T-cell (primary cell): ENCODE data around the gene ZNF419. TPM values are rescaled to one million over a fixed set of nuclear protein-coding genes. Genes with fewer than 3 reads are reported as not detected.
A peak's percentile ranks its signal among the peaks of the same experiment; 100 is the strongest.
"Not testable (repeated sequence)": the region's sequence is repeated elsewhere in the genome, so short reads cannot be mapped to it uniquely, and the experiment has no call there.

Experiments
- ATAC-seq, 4 experiments: fragments of 200-7000 bp in 3 of 4; fragments of 150-1000 bp in 1 of 4; cut with Tn5 transposase; replicated peaks in 1 of 4; 1 replicate in 3 of 4; 2 replicates in 1 of 4; pipeline ENCODE4 v1.10.0; 2021; ENCODE audit warnings: moderate library complexity in 3 of 4, mild to moderate bottlenecking in 2 of 4, moderate number of reproducible peaks in 1 of 4
- CTCF ChIA-PET, 2 donors: fragments of 300-600 bp; sonication (Branson Sonifier 250); formaldehyde crosslinking; loops; one replicate each; lab custom pipeline; 2022; ENCODE audit warnings: antibody characterized with exemption in 2 of 2; lab: Charles Lee
- POLR2A ChIA-PET, 2 donors: fragments of 300-600 bp; sonication (Branson Sonifier 250); formaldehyde crosslinking; loops; one replicate each; lab custom pipeline; 2022; ENCODE audit warnings: antibody characterized with exemption in 2 of 2; lab: Charles Lee
- DNase-seq, 35 experiments: peaks; one replicate each; pipeline versions ENCODE4 v3.0.0 to v3.0.0-alpha.2; 2013 to 2023
- H3K27ac ChIP-seq: one replicate; pipeline ENCODE4 v1.5.1; 2013; ENCODE audit warnings: low read length
- H3K27me3 ChIP-seq, 2 experiments: replicated peaks in 1 of 2; 1 replicate in 1 of 2; 2 replicates in 1 of 2; pipeline versions ENCODE4 v1.6.1 to v1.7.0; 2013; ENCODE audit warnings: low read length in 1 of 2, mixed read lengths in 1 of 2; ENCODE audit not compliant: control insufficient read depth in 2 of 2, insufficient read depth in 2 of 2; ENCODE audit errors: extremely low read depth in 1 of 2
- H3K36me3 ChIP-seq, 2 donors: 1 replicate in 1 of 2; 2 replicates in 1 of 2; pipeline versions ENCODE4 v1.6.1 to v1.7.0; 2013; ENCODE audit warnings: low read length in 1 of 2; ENCODE audit not compliant: control insufficient read depth in 2 of 2, insufficient read depth in 1 of 2; ENCODE audit errors: extremely low read depth in 1 of 2
- H3K4me1 ChIP-seq, 2 experiments: 1 replicate in 1 of 2; 2 replicates in 1 of 2; pipeline versions ENCODE4 v1.6.1 to v1.7.0; 2013; ENCODE audit warnings: low read length in 2 of 2, mixed read lengths in 1 of 2; ENCODE audit not compliant: insufficient read depth in 2 of 2, control insufficient read depth in 1 of 2; ENCODE audit errors: extremely low read depth in 1 of 2
- H3K4me3 ChIP-seq, 2 donors: 1 replicate in 1 of 2; 2 replicates in 1 of 2; pipeline versions ENCODE4 v1.5.1 to v1.7.0; 2013; ENCODE audit warnings: mild to moderate bottlenecking in 2 of 2, low read length in 1 of 2, moderate library complexity in 1 of 2; ENCODE audit not compliant: control insufficient read depth in 1 of 2; ENCODE audit errors: extremely low read depth in 1 of 2
- H3K9me3 ChIP-seq: 2 replicates; pipeline ENCODE4 v1.7.0; 2013
- H3K27ac Mint-ChIP-seq, 2 donors: one replicate each; pipeline ENCODE4 v1.8.0; 2020 to 2021; ENCODE audit warnings: mild to moderate bottlenecking in 2 of 2, mixed read lengths in 2 of 2
- H3K27me3 Mint-ChIP-seq, 2 donors: one replicate each; pipeline ENCODE4 v1.8.0; 2021 to 2022; ENCODE audit warnings: mixed read lengths in 2 of 2
- H3K36me3 Mint-ChIP-seq: one replicate; pipeline ENCODE4 v1.8.0; 2021; ENCODE audit warnings: mixed read lengths
- H3K4me1 Mint-ChIP-seq, 3 donors: one replicate each; pipeline ENCODE4 v1.8.0; 2020 to 2022; ENCODE audit warnings: mixed read lengths in 3 of 3, mild to moderate bottlenecking in 1 of 3
- H3K4me3 Mint-ChIP-seq, 3 donors: one replicate each; pipeline ENCODE4 v1.8.0; 2020 to 2022; ENCODE audit warnings: mild to moderate bottlenecking in 3 of 3, mixed read lengths in 3 of 3, moderate library complexity in 3 of 3
- H3K9me3 Mint-ChIP-seq, 3 donors: one replicate each; pipeline ENCODE4 v1.8.0; 2020 to 2022; ENCODE audit warnings: mixed read lengths in 3 of 3
- WGBS: methylation state at CpG from one replicate; pipeline ENCODE4 v1.1.5; 2013; ENCODE audit warnings: missing lambda C conversion rate; ENCODE audit not compliant: insufficient coverage; 5-methylcytosine and 5-hydroxymethylcytosine counted together
- total RNA-seq, 35 experiments: library from RNA in 6 of 35; stranded (reverse) in 6 of 35; fragments of 120-200 nt in 1 of 35; gene quantifications; one replicate each; pipeline versions ENCODE4 v1.2.1 to v1.2.4 and lab custom pipeline; 2013 to 2026

ZNF419 gene
- total RNA-seq, 5 donors from 2014 or later (not counting 1 experiment from before 2014, with no cell fraction given) = 6.3 to 24.5 (median 21.5) TPM

DNA sequence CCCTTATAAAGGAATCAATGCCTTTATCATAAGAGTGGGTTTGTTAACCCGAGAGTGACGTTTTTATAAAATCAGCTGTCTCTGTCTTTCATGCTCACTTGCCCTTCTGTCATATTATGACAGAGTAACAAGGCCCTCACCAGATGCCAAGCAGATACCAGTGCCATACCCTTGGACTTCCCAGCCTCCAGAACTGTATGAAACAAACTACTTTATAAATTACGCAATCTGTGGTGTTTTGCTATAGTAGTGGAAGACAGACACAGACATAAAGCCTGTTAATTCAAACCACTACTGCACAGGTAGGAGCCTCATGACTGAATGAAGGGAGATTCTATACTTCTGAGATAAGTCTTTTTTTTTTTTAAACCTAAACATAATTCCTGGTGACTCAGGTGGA lies 35.2 kb upstream of the ZNF419 start:
- WGBS = no CpG with 5 or more reads among the region's 3 CpGs
- no peaks in the 10 kb centered on the region for H3K4me1 Mint-ChIP-seq
- Histone ChIP-seq H3K4me1 (no peaks in the 10 kb centered on the region), H3K36me3 (peaks cover 0 to 3% of the 10 kb centered on the region in 2 donors), H3K4me3 (no peak overlapping the region), H3K27me3 (no peaks in the 10 kb centered on the region), H3K9me3 (peaks cover 7% of the 10 kb centered on the region), H3K27ac (no peak overlapping the region)
- CTCF ChIA-PET = no interaction called here
- H3K27me3 Mint-ChIP-seq = no peaks in the 10 kb centered on the region
- ATAC-seq (no peak), DNase-seq (no peak)
- no peak overlapping the region for H3K27ac Mint-ChIP-seq
- POLR2A ChIA-PET = no interaction called here
- H3K4me3 Mint-ChIP-seq = no peak overlapping the region
- peaks cover 9 to 48% (median 40%) of the 10 kb centered on the region in 3 donors for H3K9me3 Mint-ChIP-seq
- peaks cover 31% of the 10 kb centered on the region for H3K36me3 Mint-ChIP-seq

- Histone ChIP-seq H3K27ac (no peak overlapping the region), H3K27me3 (no peaks in the 10 kb centered on the region), H3K9me3 (peaks cover 12% of the 10 kb centered on the region), H3K4me1 (no peaks in the 10 kb centered on the region), H3K4me3 (no peak overlapping the region), H3K36me3 (no peaks in the 10 kb centered on the region)
- ChIA-PET POLR2A (no interaction called here), CTCF (interaction anchor here (0.6 to 0.7 kb wide), 3 partner anchors 56 to 822 kb away, joined by 3 to 7 read pairs (median 5); no protein-coding TSS in a partner anchor)
- no peak overlapping the region for H3K27ac Mint-ChIP-seq
- peak in 5 of 35 experiments; percentile 3 to 54 (median 11) for DNase-seq
- no peak overlapping the region for H3K4me3 Mint-ChIP-seq
- ATAC-seq = peak in 2 of 4 experiments; percentile 42 to 52
- 95% methylated on average over 2 of the region's 5 CpGs for WGBS
- no peaks in the 10 kb centered on the region for H3K4me1 Mint-ChIP-seq
- H3K9me3 Mint-ChIP-seq = peaks cover 29 to 66% (median 45%) of the 10 kb centered on the region in 3 donors
- no peaks in the 10 kb centered on the region for H3K27me3 Mint-ChIP-seq
- peaks cover 38% of the 10 kb centered on the region for H3K36me3 Mint-ChIP-seq
Measured at GRCh38 chr19:57465680-57466381, 21.7 kb upstream of the ZNF419 start.

GRCh38 chr19:57466489-57466888 lies 21.1 kb upstream of the ZNF419 start:
- no peak overlapping the region for H3K27ac Mint-ChIP-seq

DNA sequence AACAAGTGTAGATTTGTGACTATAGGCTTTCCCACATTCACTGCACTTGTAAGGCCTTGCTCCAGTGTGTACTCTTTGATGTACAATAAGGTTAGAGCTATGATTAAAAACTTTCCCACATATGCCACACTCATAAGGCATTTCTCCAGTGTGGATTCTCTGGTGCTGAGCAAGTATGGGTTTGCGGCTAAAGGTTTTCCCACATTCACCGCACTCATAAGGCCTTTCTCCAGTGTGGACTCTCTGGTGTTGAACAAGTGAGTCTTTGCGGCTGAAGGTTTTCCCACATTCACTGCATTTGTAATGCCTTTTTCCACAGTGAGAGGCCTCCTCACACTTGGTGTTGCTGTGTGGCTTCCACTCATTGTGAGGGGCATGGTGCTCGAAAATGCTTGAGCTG lies 13.9 kb upstream of the ZNF419 start:
- Histone ChIP-seq H3K36me3 (peaks cover 10 to 16% of the 10 kb centered on the region in 2 donors), H3K4me3 (no peak overlapping the region), H3K4me1 (peaks cover 5 to 18% of the 10 kb centered on the region in 2 experiments), H3K9me3 (peaks cover 28% of the 10 kb centered on the region), H3K27me3 (peaks cover 0 to 4% of the 10 kb centered on the region in 2 experiments), H3K27ac (no peak overlapping the region)
- H3K27me3 Mint-ChIP-seq = no peaks in the 10 kb centered on the region
- peaks cover 19 to 22% (median 20%) of the 10 kb centered on the region in 3 donors for H3K4me1 Mint-ChIP-seq
- ChIA-PET CTCF (interaction anchor here (0.6 kb wide), 2 partner anchors 15 to 39 kb away, joined by 3 to 13 read pairs; no protein-coding TSS in a partner anchor), POLR2A (no interaction called here)
- 100% methylated on average over 3 of the region's 4 CpGs for WGBS
- peaks cover 79% of the 10 kb centered on the region for H3K36me3 Mint-ChIP-seq
- H3K9me3 Mint-ChIP-seq = peaks cover 22 to 76% (median 65%) of the 10 kb centered on the region in 3 donors
- H3K4me3 Mint-ChIP-seq = no peak overlapping the region
- H3K27ac Mint-ChIP-seq = no peak overlapping the region
- DNase-seq (no peak), ATAC-seq (no peak)

More at GRCh38 chr19:57466489-57466888, 21.1 kb upstream of the ZNF419 start:
- Mint-ChIP-seq H3K27me3 (no peaks in the 10 kb centered on the region), H3K36me3 (peaks cover 36% of the 10 kb centered on the region), H3K9me3 (peaks cover 28 to 64% (median 46%) of the 10 kb centered on the region in 3 donors), H3K4me1 (no peaks in the 10 kb centered on the region), H3K4me3 (no peak overlapping the region)
- WGBS = 100% methylated on average over 3 of the region's 5 CpGs
- H3K27me3 ChIP-seq = no peaks in the 10 kb centered on the region
- DNase-seq (no peak), ATAC-seq (no peak)
- H3K36me3 ChIP-seq = no peaks in the 10 kb centered on the region
- H3K4me3 ChIP-seq = no peak overlapping the region
- H3K27ac ChIP-seq = no peak overlapping the region
- no peaks in the 10 kb centered on the region for H3K4me1 ChIP-seq
- CTCF ChIA-PET = interaction anchor here in 1 of 2 donors (1.3 kb wide), 1 partner anchor 11 kb away, joined by 3 read pairs; the partner anchor contains the start of gene ZNF772
- POLR2A ChIA-PET = no interaction called here
- H3K9me3 ChIP-seq = peaks cover 13% of the 10 kb centered on the region

DNA sequence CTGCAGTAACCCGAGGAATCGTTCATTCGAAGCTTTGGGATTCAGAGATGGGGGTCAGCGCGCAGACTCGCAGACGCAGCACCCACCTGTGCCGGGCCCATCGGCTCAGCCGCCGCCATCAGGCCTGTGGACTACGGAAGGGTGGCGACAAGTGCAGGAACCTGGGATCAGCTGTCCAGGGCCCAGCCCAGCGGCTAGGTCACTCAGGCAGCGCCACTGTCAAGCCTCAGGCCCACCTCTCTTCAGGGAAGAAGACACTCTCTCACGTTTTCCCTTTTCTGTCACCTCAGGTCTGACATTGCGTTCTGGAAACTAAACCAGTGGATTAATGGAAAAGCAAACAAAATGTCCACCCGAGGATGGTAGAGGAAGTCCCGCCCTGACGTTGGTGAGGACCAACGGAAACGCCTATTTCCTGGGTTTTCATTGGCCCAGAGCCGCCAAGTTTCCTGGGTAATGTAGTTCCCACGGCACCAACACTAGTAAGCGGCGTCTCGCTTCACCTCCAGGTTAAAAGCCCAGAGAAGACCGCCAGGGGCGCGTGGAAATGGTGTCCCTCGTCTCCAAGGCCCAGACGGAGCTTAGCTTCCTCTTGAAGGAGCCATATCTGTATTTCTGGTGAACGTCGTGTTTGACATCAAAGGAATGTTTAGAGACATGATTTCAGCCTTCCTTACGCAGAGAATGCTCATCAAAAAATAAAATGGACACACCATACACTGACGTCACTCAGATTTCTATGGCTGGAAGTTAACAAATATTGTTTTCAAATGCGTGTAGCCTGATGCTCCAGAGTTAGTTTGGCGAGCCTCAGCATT lies 10.2 kb upstream of the ZNF419 start, which contains the start of gene ZNF772:
Gene ZNF772 (minus strand): TSS at position 376 of the 818 bp plus-strand sequence. CDS start 257 bp downstream, at position 119.
- DNase-seq (peak; percentile 63 to 94 (median 88)), ATAC-seq (peak; percentile 100)
- H3K27ac ChIP-seq = peak within 1 kb of the TSS; percentile 42
- H3K27me3 Mint-ChIP-seq = no peaks in the 10 kb centered on the region
- peaks cover 5 to 18% of the 10 kb centered on the region in 2 experiments for H3K4me1 ChIP-seq
- H3K36me3 ChIP-seq = peaks cover 10 to 16% of the 10 kb centered on the region in 2 donors
- peak within 1 kb of the TSS; percentile 87 to 90 for H3K27ac Mint-ChIP-seq
- peak within 1 kb of the TSS; percentile 84 to 93 (median 88) for H3K4me3 Mint-ChIP-seq
- H3K9me3 ChIP-seq = peaks cover 23% of the 10 kb centered on the region
- ChIA-PET POLR2A (no interaction called here), CTCF (interaction anchor here in 1 of 2 donors (0.6 to 1.1 kb wide), 3 partner anchors 10 to 335 kb away, joined by 3 to 5 read pairs (median 3); partner anchors contain the start of gene ZNF773)
- H3K27me3 ChIP-seq = peaks cover 0 to 4% of the 10 kb centered on the region in 2 experiments
- H3K4me3 ChIP-seq = peak within 1 kb of the TSS; percentile 64 to 81
- WGBS = 4% methylated on average over 26 of the region's 38 CpGs
- peaks cover 25 to 55% (median 48%) of the 10 kb centered on the region in 3 donors for H3K9me3 Mint-ChIP-seq
- H3K4me1 Mint-ChIP-seq = peaks cover 19 to 22% (median 20%) of the 10 kb centered on the region in 3 donors
- peaks cover 61% of the 10 kb centered on the region for H3K36me3 Mint-ChIP-seq

- ATAC-seq, CTCF ChIA-PET, H3K27me3 Mint-ChIP-seq, POLR2A ChIA-PET, H3K27ac ChIP-seq, H3K9me3 ChIP-seq, H3K27me3 ChIP-seq, DNase-seq: not testable (repeated sequence)
- Mint-ChIP-seq H3K9me3 (peaks cover 25 to 49% (median 34%) of the 10 kb centered on the region in 3 donors), H3K36me3 (peaks cover 56% of the 10 kb centered on the region), H3K4me3 (peak overlapping the region; percentile 56 to 77 (median 67)), H3K4me1 (peaks cover 15 to 22% (median 16%) of the 10 kb centered on the region in 3 donors), H3K27ac (peak overlapping the region in 1 of 2 donors; percentile 48)
- H3K4me3 ChIP-seq = peak overlapping the region in 1 of 2 donors; percentile 32
- H3K36me3 ChIP-seq = peaks cover 8 to 22% of the 10 kb centered on the region in 2 donors
- peaks cover 3 to 10% of the 10 kb centered on the region in 2 experiments for H3K4me1 ChIP-seq
- WGBS = no CpG with 5 or more reads among the region's 1 CpG
Measured at GRCh38 chr19:57488299-57488644, 722 bp downstream of the ZNF419 start.
